ENCODE results near the gene SOX6.
"Not testable (repeated sequence)": the region's sequence is repeated elsewhere in the genome, so short reads cannot be mapped to it uniquely, and the experiment has no call there.

SOX6 gene

GRCh38 chr11:15927864-15928217, 428.5 kb downstream of the SOX6 start:
- no peak overlapping the region for H3K4me3 ChIP-seq (ENCODE audit: low read depth, low read length)
- no peak for TF ChIP-seq CTCF (IDR thresholded peaks at IDR 0.05; ENCODE audit: low read depth, low read length, missing control alignments)
- no peak for DNase-seq (ENCODE audit: low read depth)
- in situ Hi-C loops (cut with HindIII; ENCODE audit: low sequenced_read_pairs) = no loop called here

- no peak overlapping the region for H3K4me3 ChIP-seq (ENCODE audit: low read depth, low read length)
- TF ChIP-seq CTCF (IDR thresholded peaks at IDR 0.05; ENCODE audit: low read depth, low read length, missing control alignments) = no peak
- in situ Hi-C loops (cut with HindIII; ENCODE audit: low sequenced_read_pairs) = no loop called here
- no peak for DNase-seq (ENCODE audit: low read depth)
Measured at GRCh38 chr11:15927196-15927863, 429.0 kb downstream of the SOX6 start.

GRCh38 chr11:15926071-15926470, 430.3 kb downstream of the SOX6 start:
- DNase-seq (ENCODE audit: low read depth) = no peak
- no peak overlapping the region for H3K4me3 ChIP-seq (ENCODE audit: low read depth, low read length)
- in situ Hi-C loops (cut with HindIII; ENCODE audit: low sequenced_read_pairs) = no loop called here
- no peak for TF ChIP-seq CTCF (IDR thresholded peaks at IDR 0.05; ENCODE audit: low read depth, low read length, missing control alignments)

GRCh38 chr11:15923183-15923582, 433.2 kb downstream of the SOX6 start:
- TF ChIP-seq CTCF (IDR thresholded peaks at IDR 0.05; ENCODE audit: low read depth, low read length, missing control alignments) = no peak
- DNase-seq (ENCODE audit: low read depth) = no peak
- no peak overlapping the region for H3K4me3 ChIP-seq (ENCODE audit: low read depth, low read length)
- in situ Hi-C loops (cut with HindIII; ENCODE audit: low sequenced_read_pairs) = no loop called here

- in situ Hi-C loops (cut with HindIII; ENCODE audit: low sequenced_read_pairs); H3K4me3 ChIP-seq (ENCODE audit: low read depth, low read length); DNase-seq (ENCODE audit: low read depth): not testable (repeated sequence)
Measured at GRCh38 chr11:15922745-15923144, 433.6 kb downstream of the SOX6 start.

- no peak for DNase-seq (ENCODE audit: low read depth)
- H3K4me3 ChIP-seq (ENCODE audit: low read depth, low read length) = no peak overlapping the region
- TF ChIP-seq CTCF (IDR thresholded peaks at IDR 0.05; ENCODE audit: low read depth, low read length, missing control alignments) = no peak
- in situ Hi-C loops (cut with HindIII; ENCODE audit: low sequenced_read_pairs) = no loop called here
Measured at GRCh38 chr11:15920856-15921629, 435.3 kb downstream of the SOX6 start.

GRCh38 chr11:15918674-15919073, 437.7 kb downstream of the SOX6 start:
- no peak overlapping the region for H3K4me3 ChIP-seq (ENCODE audit: low read depth, low read length)
- no peak for TF ChIP-seq CTCF (IDR thresholded peaks at IDR 0.05; ENCODE audit: low read depth, low read length, missing control alignments)
- in situ Hi-C loops (cut with HindIII; ENCODE audit: low sequenced_read_pairs) = no loop called here

More at GRCh38 chr11:15918674-15919073, 437.7 kb downstream of the SOX6 start:
- DNase-seq (ENCODE audit: low read depth) = no peak
